Posterior vena cava (tissue), 2 donors: ENCODE results near the gene ZNF652. TPM values are rescaled to one million over a fixed set of nuclear protein-coding genes. Genes with fewer than 3 reads are reported as not detected.
"Not testable (repeated sequence)": the region's sequence is repeated elsewhere in the genome, so short reads cannot be mapped to it uniquely, and the experiment has no call there.

Experiments
- DNase-seq: peaks from one replicate; pipeline ENCODE4 v3.0.0-alpha.2; 2020; ENCODE audit warnings: low spot score
- intact Hi-C, 2 donors: fragments of 100-400 bp; cut with DNase I; formaldehyde crosslinking; loops; one replicate each; pipeline versions ENCODE4 v1.14.1 to v1.14.2; 2022 to 2023
- long read RNA-seq, 2 donors: library from polyadenylated mRNA; unstranded; transcript quantifications; one replicate each; pipeline ENCODE4 v2.0.0, GENCODE V29; 2020 to 2021
- total RNA-seq, 2 donors: library from RNA; stranded (reverse); fragmentation: NEBNext Ultra II Directional; extraction: Animal tissue kit (Norgen Biotek cat#: 25700); gene quantifications; one replicate each; pipeline ENCODE4 v1.2.1, GENCODE V29; 2021
- donor health status: DM: yes; HTN: yes; CAD: no.
- donor health status: DM: yes; HTN: yes; CAD: no.

Gene ZNF652
- total RNA-seq = 10 to 100 TPM; 39.0 to 40.9 TPM
- long read RNA-seq, donor 1, full-length matches to known transcripts = 1 of 6 reads
- long read RNA-seq, donor 1, partial matches to known transcripts = 1 of 6 reads
- long read RNA-seq, donor 1, other reads (novel, unspliced or antisense) = 4 of 6 reads
- long read RNA-seq, donor 2, partial matches to known transcripts = 1 of 6 reads
- long read RNA-seq, donor 2, other reads (novel, unspliced or antisense) = 5 of 6 reads

DNA sequence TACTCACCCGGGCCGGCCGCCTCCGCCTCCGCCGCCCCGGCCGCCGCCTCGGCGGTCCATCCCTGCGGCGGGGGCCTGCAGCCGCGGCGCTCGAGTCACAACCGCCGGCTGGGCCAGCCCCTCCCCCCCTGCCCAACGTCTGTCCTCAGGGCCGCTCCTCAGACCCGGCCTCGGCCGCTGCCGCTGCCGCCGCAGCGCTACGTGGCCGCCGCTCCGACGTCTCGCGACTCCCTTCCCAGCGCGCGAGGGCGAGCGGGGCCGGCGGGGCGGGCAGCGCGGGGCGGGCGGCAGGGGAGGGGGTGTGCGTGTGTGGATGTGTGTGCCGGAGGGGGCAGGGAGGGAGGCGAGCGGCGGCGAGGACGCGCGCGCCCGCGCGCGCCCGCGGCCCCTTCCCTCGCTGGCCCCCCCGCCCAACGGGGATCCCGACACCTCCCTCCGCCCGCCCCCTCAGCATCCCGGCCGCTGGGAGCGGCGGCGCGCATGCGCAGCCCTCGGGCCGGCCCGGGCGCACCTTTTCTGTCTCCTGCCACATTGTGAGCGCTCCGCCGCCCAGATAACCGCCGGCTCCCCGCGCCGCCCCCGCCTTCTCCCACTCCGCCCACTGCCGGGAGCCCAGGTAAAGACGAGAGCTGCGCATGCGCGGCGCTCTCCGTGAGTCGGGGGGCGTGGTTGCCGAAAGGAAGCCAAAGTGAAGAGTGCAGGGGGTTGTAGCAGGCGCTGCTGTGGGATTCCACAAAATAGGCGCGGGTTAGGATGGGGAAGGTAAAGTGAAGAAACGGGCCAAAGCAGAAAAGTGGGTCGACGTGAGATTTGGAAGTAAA is at the start of gene ZNF652:
Gene ZNF652 (minus strand): TSS at position 349 of the 821 bp plus-strand sequence. CDS start 44,525 bp downstream, outside the sequence.
- peak; percentile 95 for DNase-seq
- intact Hi-C loops = loop anchor here in 1 of 2 donors (1.0 kb wide), 1 partner anchor 36 kb away; no protein-coding TSS in a partner anchor

- peak; percentile 51 for DNase-seq
- intact Hi-C loops = no loop called here
These were observed 47.0 kb upstream of the ZNF652 start for GRCh38 chr17:49409066-49409465.

GRCh38 chr17:49407981-49408501 is 46.0 kb upstream of the ZNF652 start:
- DNase-seq = peak; percentile 89
- intact Hi-C loops = no loop called here

DNA sequence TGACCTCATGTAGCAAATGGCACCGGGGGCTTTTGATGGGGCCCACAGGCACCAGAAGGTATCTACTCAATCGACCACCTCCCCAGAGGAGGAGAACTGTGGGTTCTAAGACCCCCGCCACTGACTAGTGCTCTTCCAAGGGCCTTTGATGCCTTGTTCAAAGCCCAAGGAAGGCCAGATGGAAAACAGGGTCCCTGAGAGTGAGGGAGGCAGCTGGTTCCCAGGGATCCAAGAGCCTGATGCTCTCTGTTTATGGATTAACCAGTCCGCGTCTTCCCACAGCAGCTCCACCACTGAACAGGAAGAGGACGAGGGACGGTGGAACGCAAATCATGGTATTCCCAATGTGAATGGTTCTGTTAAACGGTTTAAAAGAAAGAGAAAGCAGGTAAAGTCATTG is 45.0 kb upstream of the ZNF652 start:
- intact Hi-C loops = no loop called here
- peak; percentile 14 for DNase-seq

DNA sequence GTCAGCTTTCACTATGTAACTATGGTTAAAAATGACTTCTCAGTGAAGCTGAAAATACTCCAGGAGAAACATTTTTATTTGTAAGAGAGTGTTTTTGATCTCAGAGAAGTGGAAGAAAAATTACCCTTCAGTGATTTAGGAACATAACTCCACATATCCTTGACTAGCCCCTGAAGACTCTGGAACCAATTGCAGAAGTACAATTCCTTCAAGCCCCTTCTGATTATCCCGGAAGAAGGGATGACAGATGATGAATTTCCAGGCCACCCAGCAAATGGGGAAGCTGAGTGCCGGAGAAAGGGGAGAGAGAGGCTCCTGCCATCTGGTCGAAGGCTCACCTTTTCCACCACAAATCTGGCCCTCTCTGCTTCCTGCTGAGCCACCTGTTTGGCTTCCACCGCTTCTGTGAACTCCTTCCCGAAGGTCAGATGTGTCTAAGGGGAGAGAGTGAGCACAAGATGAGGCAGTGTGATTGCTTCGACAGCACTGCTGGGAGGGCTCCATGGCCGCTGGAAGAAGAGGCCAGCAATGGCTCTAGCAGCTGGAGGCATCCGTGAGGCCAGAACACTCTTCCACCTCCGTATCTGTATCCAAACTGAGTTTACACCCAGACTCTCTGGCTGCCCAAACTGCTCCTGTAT is 44.5 kb upstream of the ZNF652 start:
- DNase-seq = peak; percentile 57

GRCh38 chr17:49404906-49405305 is 42.9 kb upstream of the ZNF652 start:
- peak; percentile 44 for DNase-seq
- intact Hi-C loops = no loop called here

More for the DNA sequence above, 44.5 kb upstream of the ZNF652 start:
- intact Hi-C loops = no loop called here

GRCh38 chr17:49404361-49404760 is 42.3 kb upstream of the ZNF652 start:
- DNase-seq = no peak
- intact Hi-C loops = no loop called here

GRCh38 chr17:49403514-49404289 is 41.7 kb upstream of the ZNF652 start:
- no peak for DNase-seq
- intact Hi-C loops = no loop called here

- intact Hi-C loops = no loop called here
- peak; percentile 67 for DNase-seq
These were observed 40.7 kb upstream of the ZNF652 start for GRCh38 chr17:49402706-49403105.

DNA sequence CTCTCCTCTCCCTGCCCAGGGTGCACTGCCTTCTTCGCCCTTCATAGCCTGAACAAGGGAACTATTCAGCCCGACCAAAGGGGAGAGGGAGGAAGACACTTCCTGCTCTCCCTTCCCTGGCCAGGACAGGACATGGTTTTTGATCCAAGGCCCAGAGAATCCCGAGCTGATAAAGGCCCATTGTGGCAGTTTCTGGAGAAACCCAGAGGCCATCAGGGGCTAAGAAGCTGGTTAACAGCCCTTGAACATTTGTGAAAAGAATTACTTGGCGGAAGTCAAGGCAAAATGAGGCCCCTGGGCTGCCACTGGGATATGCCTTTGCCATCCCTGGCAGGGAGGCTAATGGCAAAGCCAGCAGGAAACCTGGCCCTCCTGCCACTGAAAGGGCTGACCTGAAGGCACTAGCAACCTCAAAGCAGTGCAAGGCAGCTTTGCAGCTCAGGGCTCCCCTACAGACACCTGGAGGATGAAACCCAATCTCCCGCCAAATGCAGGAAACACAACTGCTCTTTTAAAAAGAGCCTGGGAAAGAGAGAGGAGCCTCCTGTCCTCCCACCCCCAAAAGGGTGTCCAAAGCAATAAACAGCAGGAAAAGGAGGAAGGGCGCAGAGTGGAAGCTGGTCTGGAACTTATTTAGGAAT is 40.0 kb upstream of the ZNF652 start:
- DNase-seq = peak; percentile 31
- intact Hi-C loops = no loop called here

- peak; percentile 19 for DNase-seq
- intact Hi-C loops = loop anchor here in 1 of 2 donors (10.0 kb wide), 1 partner anchor 185 kb away; the partner anchor contains the start of genes ABI3 and GNGT2
These were observed 37.9 kb upstream of the ZNF652 start for GRCh38 chr17:49399995-49400394.

DNA sequence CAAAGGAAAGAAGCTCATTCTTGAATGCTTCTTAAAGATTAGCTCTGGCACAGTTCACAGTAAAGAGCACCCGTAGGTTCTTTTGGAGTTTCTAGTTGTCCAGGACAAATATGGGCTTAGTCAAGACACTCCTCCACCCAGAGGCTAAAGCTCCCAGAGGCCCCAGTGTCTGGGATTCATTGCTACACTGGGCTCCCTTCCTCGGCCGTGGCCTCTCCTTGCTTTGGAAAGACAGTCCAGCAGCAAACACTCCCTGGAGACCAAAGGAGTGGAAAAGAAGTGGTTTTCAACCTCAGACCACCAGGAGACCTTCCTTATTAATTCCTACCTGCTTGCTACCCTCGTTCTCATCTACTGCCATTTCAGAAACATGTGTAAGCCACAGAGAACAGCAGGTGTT is 35.5 kb upstream of the ZNF652 start:
- intact Hi-C loops = loop anchor here in 1 of 2 donors (10.0 kb wide), 1 partner anchor 183 kb away; the partner anchor contains the start of genes ABI3 and GNGT2
- peak; percentile 68 for DNase-seq

GRCh38 chr17:49393491-49394255 is 31.6 kb upstream of the ZNF652 start:
- intact Hi-C loops = loop anchor here (2.0 to 10.0 kb wide), 2 partner anchors 77 to 179 kb away; partner anchors contain the start of genes ABI3 (in 1 of the 2) and GNGT2 (in 1 of the 2)

DNA sequence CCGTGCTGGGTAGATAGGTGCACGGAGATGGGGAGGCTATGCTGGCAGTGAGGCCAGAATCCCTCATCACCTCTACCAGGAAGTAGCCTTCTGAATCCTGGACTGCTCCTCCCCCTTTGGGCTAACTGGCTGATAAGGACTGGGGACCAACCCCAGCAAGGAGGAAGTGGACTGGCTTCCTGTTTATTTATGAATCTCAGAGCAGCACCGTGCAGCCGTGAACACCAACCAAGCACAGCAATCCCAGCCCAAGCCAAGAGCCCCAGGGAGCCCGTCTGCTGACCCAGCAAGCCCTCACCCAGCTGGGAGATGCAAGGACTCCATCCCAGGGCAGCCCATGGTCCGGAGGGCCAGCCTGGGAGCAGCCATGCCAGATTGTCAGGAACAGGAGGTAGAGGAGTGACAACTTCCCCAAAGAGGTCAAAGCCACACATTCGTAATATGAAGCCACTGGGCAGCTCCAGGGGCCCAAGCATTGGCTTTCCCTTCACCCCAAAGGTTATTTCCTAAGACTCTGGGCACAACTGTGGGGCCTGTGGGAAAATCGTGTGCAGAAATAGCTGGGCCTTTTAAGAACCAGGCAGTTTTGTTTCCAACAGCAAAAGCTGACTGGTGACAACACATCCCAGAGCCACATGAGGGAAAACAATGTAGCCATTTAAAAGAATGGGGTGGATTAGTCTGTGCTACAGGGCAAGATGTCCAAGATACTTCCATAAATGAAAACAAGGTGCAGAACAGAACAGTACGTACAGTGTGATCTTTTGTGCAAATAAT is 28.7 kb upstream of the ZNF652 start:
- intact Hi-C loops = loop anchor here in 1 of 2 donors (2.0 to 10.0 kb wide), 2 partner anchors 72 to 176 kb away; partner anchors contain the start of genes ABI3 and GNGT2
- DNase-seq = no peak

More at GRCh38 chr17:49393491-49394255, 31.6 kb upstream of the ZNF652 start:
- DNase-seq = peak; percentile 31

DNA sequence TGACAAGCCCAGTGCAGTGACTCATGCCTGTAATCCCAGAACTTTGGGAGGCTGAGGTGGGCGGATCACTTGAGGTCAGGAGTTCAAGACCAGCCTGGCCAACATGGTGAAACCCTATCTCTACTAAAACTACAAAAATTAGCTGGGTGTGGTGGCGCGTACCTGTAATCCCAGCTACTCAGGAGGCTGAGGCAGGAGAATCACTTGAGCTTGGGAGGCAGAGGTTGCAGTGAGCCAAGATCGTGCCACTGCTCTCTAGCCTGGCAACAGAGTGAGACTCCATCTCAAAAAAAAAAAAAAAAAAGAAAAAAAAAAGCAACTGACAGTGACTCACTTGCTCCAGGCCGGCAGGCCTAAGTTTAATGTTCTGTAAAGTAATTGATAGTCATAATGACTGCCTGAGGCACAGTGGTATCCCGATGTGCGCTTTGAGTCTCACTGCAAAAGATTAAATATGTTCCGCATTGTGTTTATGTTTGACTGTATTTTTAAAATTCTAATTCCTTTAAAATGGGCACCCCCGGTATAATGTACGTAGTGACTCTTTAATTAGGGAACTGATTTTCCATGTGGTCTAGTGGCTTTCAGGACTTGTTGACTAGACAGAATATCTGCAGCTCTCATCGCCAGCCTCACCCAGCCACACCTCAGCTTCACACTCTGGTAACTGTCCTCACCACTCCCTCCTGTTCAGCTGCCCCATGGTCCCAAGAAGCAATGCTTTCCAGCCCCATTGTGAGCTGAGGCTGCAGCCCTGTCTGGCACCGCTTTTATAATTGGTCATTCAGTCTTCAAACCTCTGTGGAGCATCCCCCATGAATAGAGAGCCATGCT is 27.7 kb upstream of the ZNF652 start:
- intact Hi-C loops = loop anchor here in 1 of 2 donors (2.0 to 10.0 kb wide), 2 partner anchors 71 to 175 kb away; partner anchors contain the start of genes ABI3 and GNGT2

More for the DNA sequence above, 27.7 kb upstream of the ZNF652 start:
- DNase-seq = not testable (repeated sequence)
